Subcutaneous abdominal adipose tissue (tissue), 5 donors: ENCODE results near the gene FOXO3.
"Not testable (repeated sequence)": the region's sequence is repeated elsewhere in the genome, so short reads cannot be mapped to it uniquely, and the experiment has no call there.

Experiments
- H3K27ac ChIP-seq: one replicate; pipeline ENCODE4 v1.7.0; 2013; ENCODE audit warnings: low read depth, mild to moderate bottlenecking, inconsistent platforms, low read length, moderate library complexity
- H3K27me3 ChIP-seq, 5 donors: one replicate each; pipeline ENCODE4 v1.7.0; 2013; ENCODE audit warnings: low read length in 5 of 5, inconsistent platforms in 1 of 5; ENCODE audit not compliant: control insufficient read depth in 5 of 5, insufficient read depth in 4 of 5
- H3K36me3 ChIP-seq, 5 donors: one replicate each; pipeline ENCODE4 v1.7.0; 2013; ENCODE audit warnings: low read length in 5 of 5; ENCODE audit not compliant: control insufficient read depth in 5 of 5, insufficient read depth in 5 of 5
- H3K4me1 ChIP-seq, 5 donors: one replicate each; pipeline ENCODE4 v1.7.0; 2013; ENCODE audit warnings: low read length in 5 of 5, mild to moderate bottlenecking in 3 of 5, moderate library complexity in 1 of 5; ENCODE audit not compliant: control insufficient read depth in 5 of 5, insufficient read depth in 5 of 5
- H3K4me3 ChIP-seq, 5 donors: one replicate each; pipeline ENCODE4 v1.7.0; 2013; ENCODE audit warnings: low read length in 5 of 5, low read depth in 1 of 5
- H3K9ac ChIP-seq, 5 donors: one replicate each; pipeline ENCODE4 v1.7.0; 2013; ENCODE audit warnings: low read length in 5 of 5, mild to moderate bottlenecking in 4 of 5, moderate library complexity in 3 of 5
- H3K9me3 ChIP-seq, 5 donors: one replicate each; pipeline ENCODE4 v1.7.0; 2013; ENCODE audit warnings: low read length in 5 of 5; ENCODE audit not compliant: control insufficient read depth in 5 of 5
- donor health status: healthy.
- donor health status: healthy.
- donor health status: healthy.
- donor health status: healthy.
- donor health status: healthy.

FOXO3 gene

GRCh38 chr6:108556250-108556649 is 4.5 kb upstream of the FOXO3 start:
- no peak overlapping the region for H3K9ac ChIP-seq
- peaks cover 0 to 36% (median 21%) of the 10 kb centered on the region in 5 donors for H3K4me1 ChIP-seq
- H3K27me3 ChIP-seq = no peaks in the 10 kb centered on the region
- no peaks in the 10 kb centered on the region for H3K9me3 ChIP-seq
- H3K27ac ChIP-seq = no peak overlapping the region
- no peak overlapping the region for H3K4me3 ChIP-seq
- H3K36me3 ChIP-seq = no peaks in the 10 kb centered on the region

- Histone ChIP-seq H3K4me3 (peak overlapping the region; percentile 75 to 97 (median 79)), H3K4me1 (peaks cover 0 to 41% (median 24%) of the 10 kb centered on the region in 5 donors), H3K27ac (peak overlapping the region; percentile 81), H3K9me3 (no peaks in the 10 kb centered on the region), H3K9ac (peak overlapping the region; percentile 76 to 87 (median 79)), H3K27me3 (no peaks in the 10 kb centered on the region), H3K36me3 (no peaks in the 10 kb centered on the region)
Observed at GRCh38 chr6:108556866-108557493, 3.7 kb upstream of the FOXO3 start.

- Histone ChIP-seq H3K36me3 (no peaks in the 10 kb centered on the region), H3K27ac (peak overlapping the region; percentile 88), H3K4me1 (peaks cover 0 to 48% (median 31%) of the 10 kb centered on the region in 5 donors), H3K27me3 (no peaks in the 10 kb centered on the region), H3K9ac (peak overlapping the region; percentile 77 to 87 (median 82)), H3K4me3 (peak overlapping the region; percentile 75 to 97 (median 79)), H3K9me3 (no peaks in the 10 kb centered on the region)
Observed at GRCh38 chr6:108557494-108558371, 3.0 kb upstream of the FOXO3 start.

- peaks cover 0 to 56% (median 39%) of the 10 kb centered on the region in 5 donors for H3K4me1 ChIP-seq
- peak overlapping the region; percentile 84 to 97 (median 89) for H3K4me3 ChIP-seq
- peak overlapping the region; percentile 50 to 89 (median 86) for H3K9ac ChIP-seq
- H3K27ac ChIP-seq = peak overlapping the region; percentile 97
- H3K27me3 ChIP-seq = no peaks in the 10 kb centered on the region
- no peaks in the 10 kb centered on the region for H3K9me3 ChIP-seq
- H3K36me3 ChIP-seq = no peaks in the 10 kb centered on the region
Observed at GRCh38 chr6:108558372-108559096, 2.2 kb upstream of the FOXO3 start.

GRCh38 chr6:108559097-108559883 is 1.4 kb upstream of the FOXO3 start:
- no peaks in the 10 kb centered on the region for H3K36me3 ChIP-seq
- no peaks in the 10 kb centered on the region for H3K27me3 ChIP-seq
- no peaks in the 10 kb centered on the region for H3K9me3 ChIP-seq
- H3K4me1 ChIP-seq = peaks cover 0 to 64% (median 46%) of the 10 kb centered on the region in 5 donors
- peak overlapping the region; percentile 86 to 97 (median 90) for H3K4me3 ChIP-seq
- H3K9ac ChIP-seq = peak overlapping the region; percentile 50 to 96 (median 87)
- peak overlapping the region; percentile 97 for H3K27ac ChIP-seq

- Histone ChIP-seq H3K27me3 (no peaks in the 10 kb centered on the region), H3K36me3 (no peaks in the 10 kb centered on the region), H3K4me1 (peaks cover 0 to 71% (median 53%) of the 10 kb centered on the region in 5 donors), H3K9ac (peak overlapping the region in 4 of 5 donors; percentile 86 to 96 (median 91)), H3K9me3 (no peaks in the 10 kb centered on the region), H3K27ac (peak overlapping the region; percentile 97), H3K4me3 (peak overlapping the region; percentile 86 to 97 (median 86))
Observed at GRCh38 chr6:108559884-108560462, 744 bp upstream of the FOXO3 start.

GRCh38 chr6:108561309-108561647 is 561 bp downstream of the FOXO3 start:
- peak overlapping the region in 4 of 5 donors; percentile 72 to 89 (median 78) for H3K9ac ChIP-seq
- peaks cover 4 to 72% (median 57%) of the 10 kb centered on the region in 5 donors for H3K4me1 ChIP-seq
- peak overlapping the region; percentile 88 for H3K27ac ChIP-seq
- H3K4me3 ChIP-seq = peak overlapping the region; percentile 57 to 97 (median 86)
- not testable (repeated sequence) for H3K27me3 ChIP-seq, H3K9me3 ChIP-seq, H3K36me3 ChIP-seq

- peak overlapping the region; percentile 72 to 89 (median 76) for H3K9ac ChIP-seq
- no peaks in the 10 kb centered on the region for H3K9me3 ChIP-seq
- H3K4me3 ChIP-seq = peak overlapping the region; percentile 80 to 97 (median 90)
- H3K27me3 ChIP-seq = no peaks in the 10 kb centered on the region
- H3K4me1 ChIP-seq = peaks cover 7 to 72% (median 58%) of the 10 kb centered on the region in 5 donors
- peak overlapping the region; percentile 88 for H3K27ac ChIP-seq
- H3K36me3 ChIP-seq = peaks cover 0 to 4% (median 0%) of the 10 kb centered on the region in 5 donors
Observed at GRCh38 chr6:108561742-108562502, 1.2 kb downstream of the FOXO3 start.
